Measurements from ENCODE around the gene ZNF423.

DNA sequence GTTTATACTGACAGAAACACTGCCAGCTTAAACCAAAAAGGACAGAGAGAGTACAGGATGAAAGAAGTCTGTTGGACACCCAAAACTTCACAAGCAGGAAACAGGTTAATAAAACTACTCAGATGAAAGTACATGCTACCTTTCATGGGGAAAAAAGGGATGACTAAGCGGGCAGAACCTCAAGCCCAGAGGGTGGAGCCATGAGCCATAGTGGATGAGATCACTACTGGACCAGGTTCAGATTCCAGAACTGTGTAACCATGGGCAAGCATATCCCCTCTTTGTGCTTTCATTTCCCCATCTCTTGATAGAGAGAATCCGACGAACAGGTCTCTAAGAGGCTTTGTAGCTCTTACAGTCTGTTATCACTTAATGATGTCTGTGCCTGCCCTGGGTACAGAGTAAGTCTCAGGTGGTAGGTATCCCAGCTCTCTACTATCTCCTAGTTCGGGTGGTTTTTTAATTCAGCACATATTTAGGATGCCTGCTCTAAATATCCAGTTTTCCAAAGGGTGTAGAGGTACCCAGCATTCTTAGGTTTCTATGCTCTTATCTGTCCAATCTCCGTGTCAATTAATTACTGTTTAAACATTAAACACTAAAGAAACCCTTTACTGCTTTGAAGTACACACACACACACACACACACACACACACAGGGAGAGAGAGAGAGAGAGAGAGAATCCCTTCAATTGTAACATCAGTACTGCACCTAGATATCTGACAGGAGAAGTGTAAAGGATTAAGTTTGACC, 206.7 kb downstream of the ZNF423 start:
- TF ChIP-seq, protein P1, sequence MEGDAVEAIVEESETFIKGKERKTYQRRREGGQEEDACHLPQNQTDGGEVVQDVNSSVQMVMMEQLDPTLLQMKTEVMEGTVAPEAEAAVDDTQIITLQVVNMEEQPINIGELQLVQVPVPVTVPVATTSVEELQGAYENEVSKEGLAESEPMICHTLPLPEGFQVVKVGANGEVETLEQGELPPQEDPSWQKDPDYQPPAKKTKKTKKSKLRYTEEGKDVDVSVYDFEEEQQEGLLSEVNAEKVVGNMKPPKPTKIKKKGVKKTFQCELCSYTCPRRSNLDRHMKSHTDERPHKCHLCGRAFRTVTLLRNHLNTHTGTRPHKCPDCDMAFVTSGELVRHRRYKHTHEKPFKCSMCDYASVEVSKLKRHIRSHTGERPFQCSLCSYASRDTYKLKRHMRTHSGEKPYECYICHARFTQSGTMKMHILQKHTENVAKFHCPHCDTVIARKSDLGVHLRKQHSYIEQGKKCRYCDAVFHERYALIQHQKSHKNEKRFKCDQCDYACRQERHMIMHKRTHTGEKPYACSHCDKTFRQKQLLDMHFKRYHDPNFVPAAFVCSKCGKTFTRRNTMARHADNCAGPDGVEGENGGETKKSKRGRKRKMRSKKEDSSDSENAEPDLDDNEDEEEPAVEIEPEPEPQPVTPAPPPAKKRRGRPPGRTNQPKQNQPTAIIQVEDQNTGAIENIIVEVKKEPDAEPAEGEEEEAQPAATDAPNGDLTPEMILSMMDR (IDR thresholded peaks at IDR 0.05), result no peak
- no peak for TF ChIP-seq POLR2A (IDR thresholded peaks at IDR 0.05)

Data from Peyer's patch (tissue), 4 donors.